Measurements from ENCODE around the gene DIDO1.

GRCh38 chr20:62918831-62919230, 7.5 kb downstream of the DIDO1 start:
- TF ChIP-seq CTCF (conservative IDR thresholded peaks at IDR 0.05; ENCODE audit: low read depth, low read length) (no peak), POLR2A (IDR thresholded peaks at IDR 0.05; ENCODE audit: low read depth, low read length) (no peak), CEBPB (IDR thresholded peaks at IDR 0.05; ENCODE audit: low read depth, low read length) (no peak), RAD21 (IDR thresholded peaks at IDR 0.05; ENCODE audit: low read length) (no peak), MXI1 (IDR thresholded peaks at IDR 0.05; ENCODE audit: borderline replicate concordance, low read depth, low read length) (no peak)
- TF ChIP-seq, protein P1, sequence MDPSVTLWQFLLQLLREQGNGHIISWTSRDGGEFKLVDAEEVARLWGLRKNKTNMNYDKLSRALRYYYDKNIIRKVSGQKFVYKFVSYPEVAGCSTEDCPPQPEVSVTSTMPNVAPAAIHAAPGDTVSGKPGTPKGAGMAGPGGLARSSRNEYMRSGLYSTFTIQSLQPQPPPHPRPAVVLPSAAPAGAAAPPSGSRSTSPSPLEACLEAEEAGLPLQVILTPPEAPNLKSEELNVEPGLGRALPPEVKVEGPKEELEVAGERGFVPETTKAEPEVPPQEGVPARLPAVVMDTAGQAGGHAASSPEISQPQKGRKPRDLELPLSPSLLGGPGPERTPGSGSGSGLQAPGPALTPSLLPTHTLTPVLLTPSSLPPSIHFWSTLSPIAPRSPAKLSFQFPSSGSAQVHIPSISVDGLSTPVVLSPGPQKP (IDR thresholded peaks at IDR 0.05; ENCODE audit: borderline replicate concordance, low read depth, low read length), result no peak

All from IMR-90 (cell line).